HG03066 (cell line): ENCODE measurements around the gene ENOX2.

ENCODE experiments used
- ATAC-seq: cut with Tn5 transposase; IDR thresholded peaks from one replicate; pipeline ENCODE4 v1.9.1; 2021; ENCODE audit warnings: low read depth; ENCODE audit not compliant: unreplicated experiment

ENOX2 gene

GRCh38 chrX:130649738-130650137 is 253.3 kb downstream of the ENOX2 start:
- ATAC-seq, result no peak

- no peak for ATAC-seq
These were observed 255.5 kb downstream of the ENOX2 start for GRCh38 chrX:130647468-130647867.

GRCh38 chrX:130645955-130646583 is 256.9 kb downstream of the ENOX2 start:
- ATAC-seq, result no peak

GRCh38 chrX:130637591-130637990 is 265.4 kb downstream of the ENOX2 start:
- no peak for ATAC-seq

- ATAC-seq, result no peak
These were observed 266.7 kb downstream of the ENOX2 start for GRCh38 chrX:130636277-130636676.

GRCh38 chrX:130631011-130631410 is 272.0 kb downstream of the ENOX2 start:
- ATAC-seq, result no peak

GRCh38 chrX:130628516-130628915 is 274.5 kb downstream of the ENOX2 start:
- ATAC-seq, result no peak

GRCh38 chrX:130626521-130626920 is 276.5 kb downstream of the ENOX2 start:
- no peak for ATAC-seq

- no peak for ATAC-seq
These were observed 277.6 kb downstream of the ENOX2 start for GRCh38 chrX:130625386-130625785.

GRCh38 chrX:130623518-130623917 is 279.5 kb downstream of the ENOX2 start:
- no peak for ATAC-seq

GRCh38 chrX:130615941-130616340 is 287.1 kb downstream of the ENOX2 start:
- ATAC-seq, result no peak

- ATAC-seq, result no peak
These were observed 295.6 kb downstream of the ENOX2 start for GRCh38 chrX:130607431-130607830.

- ATAC-seq, result no peak
These were observed 296.6 kb downstream of the ENOX2 start for GRCh38 chrX:130606425-130606824.

GRCh38 chrX:130604882-130605281 is 298.1 kb downstream of the ENOX2 start:
- ATAC-seq, result no peak

- ATAC-seq, result no peak
These were observed 308.5 kb downstream of the ENOX2 start for GRCh38 chrX:130594453-130594916.

GRCh38 chrX:130593911-130594310 is 309.1 kb downstream of the ENOX2 start:
- ATAC-seq, result no peak

- no peak for ATAC-seq
These were observed 310.8 kb downstream of the ENOX2 start for GRCh38 chrX:130592204-130592603.

- ATAC-seq, result no peak
These were observed 324.1 kb downstream of the ENOX2 start for GRCh38 chrX:130578906-130579305.

GRCh38 chrX:130577431-130577830 is 325.6 kb downstream of the ENOX2 start:
- no peak for ATAC-seq

GRCh38 chrX:130575831-130576389 is 327.1 kb downstream of the ENOX2 start:
- peak; percentile 92 for ATAC-seq
